Measurements from ENCODE around the gene CDH11. TPM values are rescaled to one million over a fixed set of nuclear protein-coding genes. Genes with fewer than 3 reads are reported as not detected.

CDH11 gene
- total and polyA plus RNA-seq, 10 of the 15 experiments (the other 5 are each of a cell fraction or from before 2014, with no cell fraction given) = 0.31 to 9.7 (median 0.87) TPM

GRCh38 chr16:64907844-64908243 is 214.0 kb downstream of the CDH11 start:
- in situ Hi-C loops (cut with MboI) = no loop called here
- H3K9me3 ChIP-seq (replicated peaks; ENCODE audit: control insufficient read depth, insufficient read depth, low read length) = no peaks in the 10 kb centered on the region; the same call in 2 of the 3 replicates

More at GRCh38 chr16:64907844-64908243, 214.0 kb downstream of the CDH11 start:
- Histone ChIP-seq H3K27ac (ENCODE audit: control insufficient read depth, insufficient read depth) (no peak overlapping the region), H3K4me2 (ENCODE audit: control insufficient read depth, insufficient read depth) (no peak overlapping the region), H3K79me2 (ENCODE audit: control insufficient read depth, insufficient read depth, low read length) (no peaks in the 10 kb centered on the region), H3K9ac (ENCODE audit: control insufficient read depth, insufficient read depth, low read length) (no peak overlapping the region), H3K4me3 (no peak overlapping the region), H3K4me1 (ENCODE audit: control insufficient read depth, insufficient read depth, low read length) (no peaks in the 10 kb centered on the region), H3K27me3 (replicated peaks in 1 of 2; ENCODE audit: control insufficient read depth in 2 of 2, insufficient read depth in 2 of 2, low read length in 1 of 2) (no peaks in the 10 kb centered on the region), H2AFZ (ENCODE audit: control insufficient read depth, low read depth, low read length) (no peak overlapping the region), H3K36me3 (ENCODE audit: control insufficient read depth in 2 of 2, insufficient read depth in 2 of 2, low read length in 1 of 2) (no peaks in the 10 kb centered on the region), H4K20me1 (ENCODE audit: control insufficient read depth, insufficient read depth) (no peaks in the 10 kb centered on the region)
- ChIA-PET CTCF (interaction anchor here (0.7 to 1.2 kb wide), 2 partner anchors 15 to 76 kb away, joined by 3 read pairs; no protein-coding TSS in a partner anchor), SMC1A (ENCODE audit: uncharacterized antibody, unreplicated experiment) (interaction anchor here (1.3 to 1.4 kb wide), 2 partner anchors 9 to 28 kb away, joined by 4 to 5 read pairs; no protein-coding TSS in a partner anchor), POLR2A (no interaction called here), RAD21 (ENCODE audit: unreplicated experiment) (no interaction called here)
- intact Hi-C loops (cut with micrococcal nuclease; ENCODE audit: unreplicated experiment) = no loop called here
- FAIRE-seq (no peak), ATAC-seq (no peak), DNase-seq (ENCODE audit: low read depth, low spot score) (no peak)
- TF ChIP-seq PAX8 (IDR thresholded peaks at IDR 0.05) = no peak
- TF ChIP-seq ZNF384 (IDR thresholded peaks at IDR 0.05; ENCODE audit: borderline replicate concordance, low read depth, low read length) = no peak
- no peak for TF ChIP-seq CREM (IDR thresholded peaks at IDR 0.05; ENCODE audit: low read depth)
- TF ChIP-seq ZNF217 (IDR thresholded peaks at IDR 0.05) = no peak
- TF ChIP-seq BCLAF1 (IDR thresholded peaks at IDR 0.05) = no peak
- no peak for TF ChIP-seq TBL1XR1 (IDR thresholded peaks at IDR 0.05; ENCODE audit: low read depth, low read length)
- no peak for TF ChIP-seq CREB1 (IDR thresholded peaks at IDR 0.05; ENCODE audit: low read depth)
- no peak for TF ChIP-seq NR2C1 (IDR thresholded peaks at IDR 0.05)
- TF ChIP-seq ETV6 (conservative IDR thresholded peaks at IDR 0.05 in 1 of 2, IDR thresholded peaks at IDR 0.05 in 1 of 2; ENCODE audit: borderline replicate concordance in 1 of 2, low read depth in 1 of 2) = no peak
- TF ChIP-seq FOXK2 (IDR thresholded peaks at IDR 0.05) = no peak
- TF ChIP-seq ZBTB11 (CRISPR knock-in tag; IDR thresholded peaks at IDR 0.05) = no peak
- no peak for TF ChIP-seq MEF2B (IDR thresholded peaks at IDR 0.05; ENCODE audit: partially characterized antibody, poor library complexity, severe bottlenecking)
- no peak for TF ChIP-seq FOXM1 (IDR thresholded peaks at IDR 0.05; ENCODE audit: low read depth, low read length)
- 4% methylated on average over 5 of the region's 5 CpGs for WGBS (ENCODE audit: insufficient coverage, insufficient replicate concordance, low lambda C conversion rate, missing lambda C conversion rate)
- BruUV-seq (replicated peaks) = no TSS peak

Data from GM12878 (cell line).